C4-2B (cell line): ENCODE results near the gene PLEKHD1.

Experiments used
- ZFX ChIP-seq: fragments of 450-650 bp; IDR thresholded peaks from 2 replicates; pipeline ENCODE4 v1.6.1; 2017
- TF ChIP-seq, protein P1 (sequence below): fragments of 450-650 bp; conservative IDR thresholded peaks from 2 replicates; pipeline ENCODE4 v1.5.1; 2017; ENCODE audit warnings: mild to moderate bottlenecking

DNA sequence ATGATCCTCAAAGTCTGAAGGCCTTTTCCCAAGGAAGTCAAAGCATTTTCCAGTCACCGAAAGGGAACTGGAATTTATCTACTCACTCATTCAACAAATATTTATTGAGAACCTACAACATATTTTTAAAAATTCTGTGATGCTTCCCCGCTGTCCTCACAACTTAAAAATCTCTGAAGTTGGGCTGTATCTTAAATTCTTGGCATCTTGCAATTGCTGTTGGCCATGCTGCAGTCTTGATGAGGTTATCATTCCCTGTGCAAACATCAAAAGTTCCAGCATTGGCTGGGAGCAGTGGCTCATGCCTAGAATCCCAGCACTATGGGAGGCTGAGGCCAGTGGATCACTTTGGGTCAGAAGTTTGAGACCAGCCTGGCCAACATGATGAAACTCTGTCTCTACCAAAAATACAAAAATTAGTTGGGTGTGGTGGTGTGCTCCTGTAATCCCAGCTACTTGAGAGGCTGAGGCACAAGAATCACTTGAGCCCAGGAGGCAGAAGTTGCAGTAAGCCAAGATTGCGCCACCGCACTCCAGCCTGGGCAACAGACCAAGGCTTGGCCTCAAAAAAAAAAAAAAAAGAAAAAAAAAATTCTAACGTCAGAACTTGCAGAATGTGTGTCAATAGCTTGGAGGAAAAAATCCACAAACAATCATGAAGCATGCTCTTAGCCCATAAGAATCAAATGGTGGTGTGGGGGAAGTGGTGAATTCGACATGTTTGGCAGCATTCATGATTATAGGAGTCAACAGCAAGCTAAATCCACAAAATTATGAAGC, 55.3 kb downstream of the PLEKHD1 start:
- TF ChIP-seq, protein P1, sequence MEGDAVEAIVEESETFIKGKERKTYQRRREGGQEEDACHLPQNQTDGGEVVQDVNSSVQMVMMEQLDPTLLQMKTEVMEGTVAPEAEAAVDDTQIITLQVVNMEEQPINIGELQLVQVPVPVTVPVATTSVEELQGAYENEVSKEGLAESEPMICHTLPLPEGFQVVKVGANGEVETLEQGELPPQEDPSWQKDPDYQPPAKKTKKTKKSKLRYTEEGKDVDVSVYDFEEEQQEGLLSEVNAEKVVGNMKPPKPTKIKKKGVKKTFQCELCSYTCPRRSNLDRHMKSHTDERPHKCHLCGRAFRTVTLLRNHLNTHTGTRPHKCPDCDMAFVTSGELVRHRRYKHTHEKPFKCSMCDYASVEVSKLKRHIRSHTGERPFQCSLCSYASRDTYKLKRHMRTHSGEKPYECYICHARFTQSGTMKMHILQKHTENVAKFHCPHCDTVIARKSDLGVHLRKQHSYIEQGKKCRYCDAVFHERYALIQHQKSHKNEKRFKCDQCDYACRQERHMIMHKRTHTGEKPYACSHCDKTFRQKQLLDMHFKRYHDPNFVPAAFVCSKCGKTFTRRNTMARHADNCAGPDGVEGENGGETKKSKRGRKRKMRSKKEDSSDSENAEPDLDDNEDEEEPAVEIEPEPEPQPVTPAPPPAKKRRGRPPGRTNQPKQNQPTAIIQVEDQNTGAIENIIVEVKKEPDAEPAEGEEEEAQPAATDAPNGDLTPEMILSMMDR, result no peak
- TF ChIP-seq ZFX, result no peak
